ENCODE data around the gene KLHL15.
"Not testable (repeated sequence)": the region's sequence is repeated elsewhere in the genome, so short reads cannot be mapped to it uniquely, and the experiment has no call there.

Gene KLHL15

DNA sequence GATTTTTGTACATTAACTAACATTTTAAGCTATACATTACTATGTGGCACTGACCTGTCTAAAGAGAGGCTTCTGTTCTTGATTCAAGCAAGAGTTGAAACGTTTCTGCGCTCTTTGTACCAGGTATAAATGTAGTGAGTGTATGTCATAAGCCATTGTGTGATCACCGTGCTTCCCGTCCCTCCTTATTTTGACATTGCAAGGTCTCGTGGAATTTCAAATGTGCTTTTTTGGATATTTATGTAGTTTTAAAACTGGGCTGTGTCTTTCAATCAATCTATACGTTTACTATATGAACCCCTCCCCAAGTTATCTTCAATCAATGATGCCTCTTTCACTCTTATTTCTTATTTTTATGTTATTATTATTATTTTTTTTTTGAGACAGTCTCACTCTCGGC, at the start of gene KLHL15:
KLHL15 (minus strand) TSS at position 101 of the 400 bp plus-strand sequence. CDS start 20,493 bp downstream, outside the sequence.
- Histone ChIP-seq H3K4me1 (ENCODE audit: control insufficient read depth, insufficient read depth, low read length) (no peaks in the 10 kb centered on the region), H3K9ac (ENCODE audit: low read length) (peak within 1 kb of the TSS; percentile 87), H3K4me3 (ENCODE audit: low read length) (peak within 1 kb of the TSS; percentile 81), H3K27me3 (replicated peaks; ENCODE audit: control insufficient read depth, insufficient read depth, low read length) (peaks cover 7% of the 10 kb centered on the region), H3K36me3 (ENCODE audit: control insufficient read depth, insufficient read depth, low read length, severe bottlenecking) (no peaks in the 10 kb centered on the region), H3K9me3 (ENCODE audit: control insufficient read depth, low read length) (no peaks in the 10 kb centered on the region)
- DNase-seq (ENCODE audit: low read depth) = no peak

DNA sequence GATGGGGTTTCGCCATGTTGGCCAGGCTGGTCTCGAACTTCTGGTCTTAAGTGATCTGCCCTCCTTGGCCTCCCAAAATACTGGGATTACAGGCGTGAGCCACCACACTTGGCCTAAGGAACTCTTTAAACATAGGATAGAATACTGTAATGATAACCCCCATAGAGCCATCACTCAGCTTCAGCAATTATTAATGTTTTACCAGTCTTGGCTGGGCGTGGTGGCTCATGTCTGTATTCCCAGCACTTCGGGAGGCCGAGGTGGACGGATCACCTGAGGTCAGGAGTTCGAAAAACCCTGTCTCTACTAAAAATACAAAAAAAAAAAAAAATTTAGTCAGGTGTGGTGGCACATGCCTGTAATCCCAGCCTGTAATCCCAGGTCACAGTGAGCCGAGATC, 42.9 kb upstream of the KLHL15 start:
- no peaks in the 10 kb centered on the region for H3K9me3 ChIP-seq (ENCODE audit: control insufficient read depth, low read length)
- H3K27me3 ChIP-seq (replicated peaks; ENCODE audit: control insufficient read depth, insufficient read depth, low read length) = no peaks in the 10 kb centered on the region
- H3K4me3 ChIP-seq (ENCODE audit: low read length) = no peak overlapping the region
- no peak for DNase-seq (ENCODE audit: low read depth)
- H3K4me1 ChIP-seq (ENCODE audit: control insufficient read depth, insufficient read depth, low read length) = no peaks in the 10 kb centered on the region
- no peak overlapping the region for H3K9ac ChIP-seq (ENCODE audit: low read length)
- peaks cover 91% of the 10 kb centered on the region for H3K36me3 ChIP-seq (ENCODE audit: control insufficient read depth, insufficient read depth, low read length, severe bottlenecking)

- H3K9me3 ChIP-seq (ENCODE audit: control insufficient read depth, low read length) = no peaks in the 10 kb centered on the region
- no peaks in the 10 kb centered on the region for H3K27me3 ChIP-seq (replicated peaks; ENCODE audit: control insufficient read depth, insufficient read depth, low read length)
- H3K36me3 ChIP-seq (ENCODE audit: control insufficient read depth, insufficient read depth, low read length, severe bottlenecking) = peaks cover 90% of the 10 kb centered on the region
- no peak overlapping the region for H3K4me3 ChIP-seq (ENCODE audit: low read length)
- H3K4me1 ChIP-seq (ENCODE audit: control insufficient read depth, insufficient read depth, low read length) = no peaks in the 10 kb centered on the region
- DNase-seq (ENCODE audit: low read depth) = no peak
- H3K9ac ChIP-seq (ENCODE audit: low read length) = no peak overlapping the region
These were observed 36.5 kb upstream of the KLHL15 start for GRCh38 chrX:24063488-24063887.

GRCh38 chrX:24055043-24055356, 28.0 kb upstream of the KLHL15 start:
- Histone ChIP-seq H3K27me3 (replicated peaks; ENCODE audit: control insufficient read depth, insufficient read depth, low read length) (no peaks in the 10 kb centered on the region), H3K4me1 (ENCODE audit: control insufficient read depth, insufficient read depth, low read length) (peaks cover 3% of the 10 kb centered on the region), H3K4me3 (ENCODE audit: low read length) (no peak overlapping the region), H3K9ac (ENCODE audit: low read length) (no peak overlapping the region), H3K9me3 (ENCODE audit: control insufficient read depth, low read length) (no peaks in the 10 kb centered on the region), H3K36me3 (ENCODE audit: control insufficient read depth, insufficient read depth, low read length, severe bottlenecking) (peaks cover 23% of the 10 kb centered on the region)
- DNase-seq (ENCODE audit: low read depth) = no peak

DNA sequence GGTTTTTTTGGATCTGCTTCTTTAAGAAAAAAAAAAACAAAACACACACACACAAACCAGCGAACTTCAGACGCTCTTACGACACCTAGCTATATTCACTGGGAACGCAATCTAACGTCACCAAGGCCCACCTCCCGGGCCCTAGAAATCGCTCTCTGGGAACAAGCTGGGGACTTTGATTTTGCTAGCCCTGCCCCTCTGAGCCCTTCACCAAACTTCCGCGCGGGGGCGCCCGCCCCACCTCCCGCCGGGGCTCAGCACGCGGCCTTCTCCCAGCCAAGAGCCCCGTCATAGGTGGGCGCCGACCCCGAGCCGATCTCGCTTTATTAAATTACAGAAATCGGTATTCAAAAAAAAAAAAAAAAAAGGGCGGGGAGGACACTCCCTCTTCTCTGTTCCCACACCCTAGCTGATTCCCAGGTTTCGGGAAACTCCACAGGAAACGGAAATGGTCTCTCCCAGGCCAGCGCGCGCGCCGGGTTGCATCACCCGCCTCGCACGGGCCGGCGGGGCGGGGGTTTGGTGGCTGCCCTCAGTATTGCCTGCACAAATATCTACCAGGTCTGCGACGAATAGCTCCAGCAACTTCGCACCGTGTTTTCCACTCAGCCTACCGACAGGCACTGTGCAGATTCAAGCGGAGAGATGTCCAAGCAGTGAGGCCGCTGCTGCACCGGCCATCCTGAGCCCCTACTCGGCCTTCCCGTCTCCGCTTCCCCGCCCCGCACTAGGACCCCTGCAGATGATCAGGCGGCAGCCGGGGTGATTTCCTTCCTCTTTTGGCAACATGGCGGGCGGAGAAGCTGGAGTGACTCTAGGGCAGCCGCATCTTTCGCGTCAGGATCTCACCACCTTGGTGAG, 27.4 kb upstream of the KLHL15 start, which contains the start of gene EIF2S3:
EIF2S3 (plus strand) TSS at position 775 of the 861 bp plus-strand sequence; CDS start at position 788, 13 bp downstream.
- Histone ChIP-seq H3K4me1 (ENCODE audit: control insufficient read depth, insufficient read depth, low read length) (peaks cover 3% of the 10 kb centered on the region), H3K9ac (ENCODE audit: low read length) (no peak within 1 kb of the TSS), H3K27me3 (replicated peaks; ENCODE audit: control insufficient read depth, insufficient read depth, low read length) (no peaks in the 10 kb centered on the region), H3K4me3 (ENCODE audit: low read length) (no peak within 1 kb of the TSS), H3K9me3 (ENCODE audit: control insufficient read depth, low read length) (no peaks in the 10 kb centered on the region), H3K36me3 (ENCODE audit: control insufficient read depth, insufficient read depth, low read length, severe bottlenecking) (peaks cover 18% of the 10 kb centered on the region)
- DNase-seq (ENCODE audit: low read depth) = peak; percentile 98

- H3K9ac ChIP-seq (ENCODE audit: low read length); H3K27me3 ChIP-seq (replicated peaks; ENCODE audit: control insufficient read depth, insufficient read depth, low read length); H3K9me3 ChIP-seq (ENCODE audit: control insufficient read depth, low read length); H3K4me1 ChIP-seq (ENCODE audit: control insufficient read depth, insufficient read depth, low read length); H3K36me3 ChIP-seq (ENCODE audit: control insufficient read depth, insufficient read depth, low read length, severe bottlenecking); H3K4me3 ChIP-seq (ENCODE audit: low read length); DNase-seq (ENCODE audit: low read depth): not testable (repeated sequence)
These were observed 23.7 kb upstream of the KLHL15 start for GRCh38 chrX:24050522-24051318.

DNA sequence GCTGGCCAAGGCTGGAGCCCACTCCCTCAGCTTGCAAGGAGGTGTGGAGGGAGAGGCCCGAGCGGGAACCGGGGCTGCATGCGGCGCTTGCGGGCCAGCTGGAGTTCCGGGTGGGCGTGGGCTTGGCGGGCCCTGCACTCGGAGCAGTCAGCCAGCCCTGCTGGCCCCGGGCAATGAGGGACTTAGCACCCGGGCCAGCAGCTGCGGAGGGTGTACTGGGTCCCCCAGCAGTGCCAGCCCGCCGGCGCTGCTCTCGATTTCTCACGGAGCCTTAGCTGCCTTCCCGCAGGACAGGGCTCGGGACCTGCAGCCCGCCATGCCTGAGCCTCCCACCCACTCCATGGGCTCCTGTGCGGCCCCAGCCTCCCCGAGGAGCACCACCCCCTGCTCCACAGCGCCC, 22.7 kb upstream of the KLHL15 start:
- H3K9me3 ChIP-seq (ENCODE audit: control insufficient read depth, low read length); H3K4me1 ChIP-seq (ENCODE audit: control insufficient read depth, insufficient read depth, low read length); H3K36me3 ChIP-seq (ENCODE audit: control insufficient read depth, insufficient read depth, low read length, severe bottlenecking); H3K27me3 ChIP-seq (replicated peaks; ENCODE audit: control insufficient read depth, insufficient read depth, low read length); H3K9ac ChIP-seq (ENCODE audit: low read length); H3K4me3 ChIP-seq (ENCODE audit: low read length); DNase-seq (ENCODE audit: low read depth): not testable (repeated sequence)

DNA sequence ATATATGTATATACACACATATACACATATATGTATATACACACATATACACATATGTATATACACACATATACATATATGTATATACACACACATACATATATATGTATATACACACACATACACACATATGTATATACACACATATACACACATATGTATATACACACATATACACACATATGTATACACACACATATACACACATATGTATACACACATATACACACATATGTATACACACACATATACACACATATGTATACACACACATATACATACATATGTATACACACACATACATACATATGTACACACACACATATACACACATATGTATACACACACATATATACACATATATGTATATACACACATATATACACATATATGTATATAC, 19.1 kb upstream of the KLHL15 start:
- H3K4me3 ChIP-seq (ENCODE audit: low read length); H3K9me3 ChIP-seq (ENCODE audit: control insufficient read depth, low read length); H3K27me3 ChIP-seq (replicated peaks; ENCODE audit: control insufficient read depth, insufficient read depth, low read length); DNase-seq (ENCODE audit: low read depth); H3K36me3 ChIP-seq (ENCODE audit: control insufficient read depth, insufficient read depth, low read length, severe bottlenecking); H3K4me1 ChIP-seq (ENCODE audit: control insufficient read depth, insufficient read depth, low read length); H3K9ac ChIP-seq (ENCODE audit: low read length): not testable (repeated sequence)

DNA sequence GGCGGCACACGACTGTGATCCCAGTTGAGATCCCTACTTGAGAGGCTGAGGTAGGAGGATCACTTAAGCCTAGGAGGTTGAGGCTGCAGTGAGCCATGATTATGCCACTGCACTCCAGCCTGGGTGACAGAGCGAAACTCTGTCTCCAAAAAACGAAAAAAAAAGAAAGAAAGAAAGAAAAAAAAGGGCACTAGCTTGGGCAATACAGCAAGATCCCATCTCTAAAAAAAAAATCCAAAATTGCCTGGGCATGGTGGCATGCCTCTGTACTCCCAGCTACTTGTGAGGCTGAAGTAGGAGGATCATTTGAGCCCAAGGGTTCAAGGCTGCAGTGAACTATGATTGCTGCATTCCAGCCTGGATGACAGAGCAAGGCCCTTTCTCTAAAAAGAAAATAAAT, 10.7 kb upstream of the KLHL15 start:
- H3K27me3 ChIP-seq (replicated peaks; ENCODE audit: control insufficient read depth, insufficient read depth, low read length) = peaks cover 8% of the 10 kb centered on the region
- no peak overlapping the region for H3K9ac ChIP-seq (ENCODE audit: low read length)
- no peak overlapping the region for H3K4me3 ChIP-seq (ENCODE audit: low read length)
- no peaks in the 10 kb centered on the region for H3K9me3 ChIP-seq (ENCODE audit: control insufficient read depth, low read length)
- H3K36me3 ChIP-seq (ENCODE audit: control insufficient read depth, insufficient read depth, low read length, severe bottlenecking) = no peaks in the 10 kb centered on the region
- no peaks in the 10 kb centered on the region for H3K4me1 ChIP-seq (ENCODE audit: control insufficient read depth, insufficient read depth, low read length)
- DNase-seq (ENCODE audit: low read depth) = no peak

GRCh38 chrX:24034485-24034884, 7.5 kb upstream of the KLHL15 start:
- Histone ChIP-seq H3K4me1 (ENCODE audit: control insufficient read depth, insufficient read depth, low read length) (no peaks in the 10 kb centered on the region), H3K36me3 (ENCODE audit: control insufficient read depth, insufficient read depth, low read length, severe bottlenecking) (no peaks in the 10 kb centered on the region), H3K9ac (ENCODE audit: low read length) (no peak overlapping the region), H3K4me3 (ENCODE audit: low read length) (no peak overlapping the region), H3K27me3 (replicated peaks; ENCODE audit: control insufficient read depth, insufficient read depth, low read length) (peaks cover 15% of the 10 kb centered on the region), H3K9me3 (ENCODE audit: control insufficient read depth, low read length) (no peaks in the 10 kb centered on the region)
- DNase-seq (ENCODE audit: low read depth) = no peak

DNA sequence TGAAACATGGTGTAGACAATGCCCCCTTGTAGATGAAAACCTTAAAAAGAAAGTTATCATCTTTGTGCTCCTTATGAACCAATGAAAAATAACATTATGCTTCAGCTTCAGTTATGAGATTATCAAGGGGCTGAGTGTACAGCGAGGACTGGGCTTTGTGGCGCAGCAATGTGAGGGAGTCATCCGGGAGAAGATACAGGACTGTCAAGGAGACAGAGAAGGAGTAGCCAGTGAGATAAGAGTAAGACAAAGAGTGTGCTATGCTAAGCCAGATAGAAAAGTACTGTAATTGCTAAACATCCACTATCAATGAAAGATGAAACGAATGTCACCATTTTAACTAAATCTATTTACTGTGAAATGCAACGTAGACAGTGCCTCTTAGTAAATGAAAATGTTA, 3.6 kb upstream of the KLHL15 start:
- H3K9me3 ChIP-seq (ENCODE audit: control insufficient read depth, low read length) = no peaks in the 10 kb centered on the region
- H3K4me3 ChIP-seq (ENCODE audit: low read length) = no peak overlapping the region
- no peaks in the 10 kb centered on the region for H3K36me3 ChIP-seq (ENCODE audit: control insufficient read depth, insufficient read depth, low read length, severe bottlenecking)
- no peaks in the 10 kb centered on the region for H3K4me1 ChIP-seq (ENCODE audit: control insufficient read depth, insufficient read depth, low read length)
- H3K27me3 ChIP-seq (replicated peaks; ENCODE audit: control insufficient read depth, insufficient read depth, low read length) = peaks cover 15% of the 10 kb centered on the region
- no peak overlapping the region for H3K9ac ChIP-seq (ENCODE audit: low read length)
- DNase-seq (ENCODE audit: low read depth) = no peak
